IPS-NIHi11 (cell line): ENCODE measurements around the gene TTLL3.
"Not testable (repeated sequence)": the region's sequence is repeated elsewhere in the genome, so short reads cannot be mapped to it uniquely, and the experiment has no call there.

Experiments
- DNase-seq: peaks from one replicate; pipeline ENCODE4 v3.0.0; 2012; ENCODE audit warnings: mixed read lengths, low spot score

The TTLL3 gene

DNA sequence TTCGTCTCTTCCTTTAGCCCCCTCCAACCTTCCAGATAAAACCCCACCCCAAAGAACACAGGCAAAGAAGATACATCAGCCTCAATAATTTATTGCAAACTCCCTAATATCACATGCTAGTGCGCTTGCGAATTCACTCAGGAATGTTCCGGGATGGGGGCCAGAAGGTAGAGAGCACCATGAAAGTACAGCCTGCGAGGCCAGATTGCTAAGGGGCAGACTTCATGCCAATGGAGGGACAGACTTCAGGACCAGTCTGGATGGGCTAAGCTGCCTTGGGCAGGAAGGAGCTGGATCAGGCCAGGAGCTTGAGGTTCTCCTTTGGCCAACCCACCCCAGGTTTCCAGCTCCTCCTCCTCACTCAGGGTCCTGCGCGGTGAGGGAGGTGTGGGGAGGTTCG is 56.6 kb downstream of the TTLL3 start:
- no peak for DNase-seq

DNA sequence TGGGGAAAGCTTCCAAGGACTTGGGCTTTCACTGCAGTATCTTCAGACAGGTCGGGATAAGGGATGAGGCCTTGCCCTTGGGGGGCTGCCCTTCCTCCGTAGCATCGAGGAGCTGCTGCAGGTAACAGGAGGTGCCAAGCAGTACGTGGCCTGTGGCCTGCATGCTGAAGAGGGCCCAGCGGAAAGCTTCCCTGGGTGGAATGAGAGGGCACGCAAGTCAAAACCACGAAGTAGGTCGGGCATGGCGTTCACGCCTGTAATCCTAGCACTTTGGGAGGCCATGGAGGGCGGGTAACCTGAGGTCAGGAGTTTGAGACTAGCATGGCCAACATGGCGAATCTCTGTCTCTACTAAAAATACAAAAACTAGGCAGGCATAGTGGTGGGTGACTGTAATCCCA is 57.0 kb downstream of the TTLL3 start:
- DNase-seq: no peak

DNA sequence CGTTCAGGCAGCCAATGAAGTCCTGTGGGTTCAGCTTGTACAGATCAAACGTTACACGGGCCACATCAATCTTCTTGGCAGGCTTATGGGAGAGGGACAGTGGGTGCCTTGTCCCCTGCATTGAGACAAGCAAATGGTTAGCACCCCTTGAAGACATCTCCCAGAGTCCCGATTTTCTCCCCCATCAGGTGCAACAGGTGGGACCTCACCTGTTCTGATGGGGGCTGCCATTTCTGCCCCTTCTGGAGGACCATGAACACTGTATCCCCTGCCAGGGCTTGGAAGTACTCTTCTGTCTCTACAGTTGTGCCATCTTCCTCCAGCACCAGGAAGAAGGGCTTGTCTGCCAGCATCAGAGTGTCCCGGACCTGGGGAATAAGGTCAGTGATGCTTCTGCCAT is 59.9 kb downstream of the TTLL3 start:
- DNase-seq: no peak

DNA sequence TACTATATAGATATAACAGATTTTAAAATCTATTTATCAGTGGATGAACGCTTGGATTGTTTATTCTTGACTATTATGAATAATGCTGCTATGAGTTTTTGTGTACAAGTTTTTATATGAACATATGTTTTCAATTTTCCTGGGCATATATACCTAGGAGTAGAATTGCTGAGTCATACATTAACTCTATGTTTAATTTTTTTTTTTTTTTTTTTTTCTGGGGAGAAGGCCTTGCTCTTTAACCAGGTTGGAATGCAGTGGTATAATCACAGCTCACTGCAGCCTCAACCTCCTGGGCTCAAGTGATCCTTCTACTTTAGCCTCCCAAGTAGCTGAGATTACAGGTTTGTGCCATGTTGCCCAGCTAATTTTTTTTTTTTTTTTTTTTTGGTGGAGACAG is 60.9 kb downstream of the TTLL3 start:
- no peak for DNase-seq

DNA sequence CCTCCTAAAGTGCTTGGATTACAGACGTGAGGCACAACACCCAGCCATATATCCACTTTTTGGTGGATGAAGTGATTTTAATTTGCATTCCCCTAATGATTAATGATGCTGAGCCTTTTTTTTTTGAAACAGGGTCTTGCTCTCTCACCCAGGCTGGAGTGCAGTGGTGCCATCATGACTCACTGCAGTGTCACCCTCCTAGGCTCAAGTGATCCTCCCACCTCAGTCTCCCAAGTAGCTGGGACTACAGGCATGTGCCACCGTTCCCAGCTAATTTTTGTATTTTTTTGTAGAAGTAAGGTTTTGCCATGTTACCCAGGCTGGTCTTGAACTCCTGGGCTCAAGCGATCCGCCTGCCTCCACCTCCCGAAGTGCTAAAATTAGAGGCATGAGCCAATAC is 62.0 kb downstream of the TTLL3 start:
- not testable (repeated sequence) for DNase-seq

DNA sequence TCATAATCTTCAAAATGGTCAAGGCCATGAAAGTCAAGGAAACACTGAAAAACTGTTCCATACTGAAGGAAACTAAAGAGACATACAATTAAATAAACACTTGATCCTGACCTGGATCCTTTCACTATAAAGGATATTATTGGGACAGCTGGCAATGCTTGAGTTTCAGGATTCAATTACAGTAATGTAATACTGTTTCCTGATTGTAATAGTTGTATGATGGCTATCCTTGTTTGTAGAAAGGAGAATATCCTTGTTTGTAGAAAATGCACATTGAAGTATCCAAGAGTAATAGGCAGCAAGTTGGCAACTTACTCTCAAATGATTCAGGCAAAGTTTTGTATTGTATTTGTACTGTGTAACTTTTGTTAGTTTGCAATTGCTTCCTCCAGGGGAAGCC is 65.4 kb downstream of the TTLL3 start:
- no peak for DNase-seq

DNA sequence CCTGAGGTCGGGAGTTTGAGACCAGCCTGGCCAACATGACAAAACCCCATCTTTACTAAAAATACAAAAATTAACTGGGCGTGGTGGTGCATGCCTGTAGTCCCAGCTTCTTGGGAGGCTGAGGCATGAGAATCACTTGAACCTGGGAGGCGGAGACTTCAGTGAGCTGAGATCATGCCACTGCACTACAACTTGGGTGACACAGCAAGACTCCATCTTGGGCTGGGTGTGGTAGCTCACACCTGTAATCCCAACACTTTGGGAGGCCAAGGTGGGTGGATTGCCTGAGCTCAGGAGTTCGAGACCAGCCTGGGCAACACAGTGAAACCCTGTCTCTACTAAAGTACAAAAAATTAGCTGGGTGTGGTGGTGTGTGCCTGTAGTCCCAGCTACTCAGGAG is 66.2 kb downstream of the TTLL3 start:
- not testable (repeated sequence) for DNase-seq

DNA sequence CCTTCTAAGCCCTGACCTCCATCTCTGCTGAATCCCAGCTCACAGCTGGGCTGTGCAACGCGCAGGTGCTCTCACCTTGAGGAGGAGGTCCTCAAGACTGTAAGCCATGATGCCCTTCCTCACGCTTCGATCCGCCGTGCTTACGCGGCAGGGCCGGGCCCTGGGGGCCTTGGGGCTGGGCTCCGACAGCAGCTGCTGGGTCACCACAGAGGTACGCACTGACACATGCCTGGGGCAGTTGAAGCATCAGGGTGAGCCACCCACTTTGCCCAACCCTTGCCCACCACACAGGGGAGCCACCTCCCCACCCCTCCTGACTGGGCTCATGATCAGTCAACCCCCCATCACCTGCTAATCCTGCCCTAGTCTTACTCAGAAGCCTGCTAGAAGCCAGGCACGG is 66.9 kb downstream of the TTLL3 start:
- DNase-seq: no peak

DNA sequence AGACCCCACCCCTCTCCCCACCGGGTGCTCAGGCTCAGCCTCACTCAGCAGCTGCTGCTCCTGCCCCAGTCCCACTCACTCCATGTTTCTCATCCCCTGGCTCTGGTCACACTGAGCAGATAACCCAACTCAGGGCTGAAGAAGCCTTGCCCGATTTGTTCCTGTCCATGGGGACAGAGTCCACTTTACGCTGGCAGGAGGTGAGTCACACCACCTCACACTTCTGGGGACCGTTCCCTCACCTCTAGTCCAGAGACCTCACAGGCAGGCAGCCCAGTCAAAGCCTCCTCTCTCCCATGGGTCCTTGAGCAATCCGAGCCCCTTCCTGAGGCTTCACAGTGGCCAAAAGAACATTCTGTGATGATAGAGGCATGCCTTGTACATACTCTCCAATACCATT is 68.6 kb downstream of the TTLL3 start:
- DNase-seq: no peak

DNA sequence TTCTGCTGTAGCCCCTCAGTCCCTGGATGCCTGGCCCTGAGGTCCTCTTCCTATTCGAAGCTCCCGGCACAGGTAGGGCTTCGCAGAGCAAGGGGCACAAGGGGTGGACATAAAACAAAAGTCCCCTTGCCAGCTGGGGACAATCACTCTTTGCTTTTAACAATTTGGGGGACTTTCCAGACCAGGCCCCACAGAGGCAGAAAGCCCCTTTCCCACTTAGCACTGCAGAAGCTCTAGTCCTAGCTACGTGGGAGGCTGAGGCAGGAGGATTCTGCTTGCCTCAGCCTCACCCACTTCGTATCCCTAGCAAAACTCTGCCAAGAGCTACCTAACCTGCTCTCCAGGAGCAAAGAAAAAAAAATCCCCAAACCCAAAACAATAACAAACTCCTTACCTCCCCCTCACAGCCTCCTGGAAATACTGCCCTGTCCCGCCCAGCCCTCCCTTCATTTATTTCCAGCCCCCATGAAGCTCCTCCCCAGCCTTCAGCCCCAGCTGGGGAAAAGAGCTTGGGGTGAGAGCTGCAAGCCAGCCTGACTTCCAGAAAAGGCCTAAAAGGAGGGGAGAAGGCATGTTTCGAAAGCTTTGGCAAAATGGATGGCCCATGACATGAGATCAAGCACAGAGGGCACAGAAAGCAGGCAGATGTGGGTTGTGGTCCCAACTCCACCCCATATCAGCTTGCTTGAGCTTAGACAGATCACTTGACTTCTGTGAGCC is 69.9 kb downstream of the TTLL3 start, which contains the start of gene CIDEC:
CIDEC (minus strand) TSS at position 424 of the 720 bp plus-strand sequence. CDS start 1,767 bp downstream, outside the sequence.
- DNase-seq: no peak

DNA sequence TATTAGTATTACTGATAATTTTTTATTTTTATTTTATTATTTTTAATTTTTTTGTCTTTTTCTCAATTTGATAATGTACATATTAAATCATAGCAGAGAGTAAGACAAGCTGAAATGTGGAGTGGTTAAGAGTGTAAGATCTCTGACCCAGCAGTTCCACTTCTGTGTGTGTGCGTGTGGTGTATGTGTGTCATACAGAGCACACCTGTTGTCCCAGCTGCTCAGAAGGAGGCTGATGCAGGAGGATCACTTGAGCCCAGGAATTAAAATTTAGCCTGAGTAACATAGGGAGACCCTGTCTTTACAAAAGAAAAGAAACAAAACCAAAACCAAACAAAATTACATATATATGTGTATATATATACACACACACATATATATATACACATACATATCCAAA is 71.4 kb downstream of the TTLL3 start:
- DNase-seq: no peak

DNA sequence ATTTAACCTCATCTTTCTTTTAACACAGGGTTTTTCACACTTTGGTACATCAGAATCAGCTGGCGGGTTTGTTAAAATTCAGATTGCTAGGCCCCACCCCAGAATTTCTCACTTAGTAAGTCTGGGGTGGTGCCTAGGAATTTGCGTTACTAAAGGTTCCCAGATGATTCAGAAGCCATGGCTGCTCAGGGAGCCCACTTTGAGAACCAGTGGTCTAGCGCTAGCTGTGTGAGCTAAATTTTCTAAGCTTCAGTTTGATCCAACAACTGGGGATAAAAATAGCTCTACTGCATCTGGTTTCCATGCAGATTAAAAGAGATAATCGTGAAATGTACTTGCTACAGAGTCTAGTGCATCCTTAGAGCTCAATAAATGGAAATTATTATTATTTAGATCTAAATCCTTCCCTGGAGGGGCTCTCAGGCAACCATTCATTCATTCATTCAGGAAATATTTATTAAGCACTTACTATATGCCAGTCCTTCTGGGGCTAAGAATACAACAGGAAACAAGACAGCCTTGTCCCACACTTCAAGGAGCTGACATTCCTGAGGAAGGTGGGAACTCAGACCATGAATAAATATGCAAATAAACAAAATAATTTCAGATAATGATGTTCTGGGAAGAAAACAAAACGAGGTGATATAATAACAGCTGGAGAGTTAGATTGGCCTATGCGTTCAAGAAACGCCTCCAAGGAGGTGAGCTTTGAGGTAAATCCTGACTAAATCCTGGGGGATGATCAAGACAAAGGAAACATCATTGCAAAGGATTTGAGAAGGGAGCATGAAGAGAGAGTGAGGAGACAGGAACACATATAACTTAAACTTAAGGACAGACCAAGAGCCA is 73.9 kb downstream of the TTLL3 start:
- DNase-seq: no peak

DNA sequence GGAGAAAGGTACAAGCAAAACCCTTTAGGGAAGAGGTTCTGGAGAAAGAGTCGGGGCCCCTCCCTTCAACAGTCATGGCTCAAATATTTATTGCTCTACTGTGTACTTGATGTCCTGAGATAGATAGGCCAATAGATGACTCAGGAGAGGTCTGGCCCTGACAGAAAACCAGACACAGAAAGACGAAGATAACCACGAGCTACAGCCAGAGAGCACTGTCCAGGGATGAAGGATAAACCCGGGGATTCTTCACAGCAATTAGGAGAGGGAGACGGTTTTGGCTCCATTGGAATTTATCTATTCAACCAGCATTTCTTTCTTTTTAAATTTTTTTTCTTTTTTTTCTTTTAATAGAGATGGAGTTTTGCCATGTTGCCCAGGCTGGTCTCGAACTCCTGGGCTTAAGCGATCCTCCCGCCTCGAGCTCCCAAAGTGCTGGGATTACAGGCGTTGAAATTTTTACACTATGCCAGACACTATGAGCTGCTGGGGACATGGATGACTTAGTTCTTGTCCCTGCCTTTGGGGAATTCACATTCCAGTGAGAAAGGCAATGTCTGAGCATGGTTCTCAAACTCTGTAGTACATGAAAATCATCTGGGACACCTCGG is 74.6 kb downstream of the TTLL3 start:
- DNase-seq: no peak
